WTC11 (cell line): ENCODE measurements around the gene OR51D1. TPM values are rescaled to one million over a fixed set of nuclear protein-coding genes. Genes with fewer than 3 reads are reported as not detected.

ENCODE experiments used
- ATAC-seq: fragments of 200-7000 bp; cut with Tn5 transposase; 2 replicates; pipeline ENCODE4 v1.10.0; 2021; ENCODE audit warnings: mild to moderate bottlenecking, moderate library complexity
- CTCF ChIA-PET: fragments of 300-600 bp; sonication (Branson Sonifier 250); formaldehyde crosslinking; loops from one replicate; lab custom pipeline; 2021; ENCODE audit warnings: antibody characterized with exemption; lab: Charles Lee
- POLR2A ChIA-PET: fragments of 350-600 bp; sonication (Branson Sonifier 250); formaldehyde crosslinking; loops from one replicate; lab custom pipeline; 2021; ENCODE audit warnings: antibody characterized with exemption; lab: Charles Lee
- DNase-seq: peaks from one replicate; pipeline ENCODE4 v3.0.0; 2021; ENCODE audit warnings: low spot score
- H3K27ac Mint-ChIP-seq: 2 replicates; pipeline ENCODE4 v1.8.0; 2021; ENCODE audit warnings: mixed read lengths
- H3K27me3 Mint-ChIP-seq: 2 replicates; pipeline ENCODE4 v1.8.0; 2021; ENCODE audit warnings: low read depth, mild to moderate bottlenecking, moderate library complexity, mixed read lengths
- H3K36me3 Mint-ChIP-seq: 2 replicates; pipeline ENCODE4 v1.8.0; 2021; ENCODE audit warnings: mixed read lengths
- H3K4me1 Mint-ChIP-seq: 2 replicates; pipeline ENCODE4 v1.8.0; 2022; ENCODE audit warnings: mixed read lengths
- H3K4me3 Mint-ChIP-seq: 2 replicates; pipeline ENCODE4 v1.8.0; 2021; ENCODE audit warnings: mild to moderate bottlenecking, moderate library complexity, mixed read lengths
- H3K9me3 Mint-ChIP-seq: 2 replicates; pipeline ENCODE4 v1.8.0; 2021; ENCODE audit warnings: mixed read lengths
- CBFB ChIP-seq: sonication (generic); formaldehyde crosslinking; IDR thresholded peaks from 2 replicates; pipeline ENCODE4 v1.8.1; 2022; ENCODE audit warnings: mild to moderate bottlenecking, low read depth, missing genetic modification reagents
- ETV6 ChIP-seq: sonication (generic); formaldehyde crosslinking; IDR thresholded peaks from 2 replicates; pipeline ENCODE4 v1.8.1; 2022; ENCODE audit warnings: mild to moderate bottlenecking, missing genetic modification reagents
- FOXK1 ChIP-seq: sonication (generic); formaldehyde crosslinking; IDR thresholded peaks from 2 replicates; pipeline ENCODE4 v1.8.0; 2022; ENCODE audit warnings: mild to moderate bottlenecking, moderate library complexity, missing genetic modification reagents
- IRF1 ChIP-seq: sonication (generic); formaldehyde crosslinking; IDR thresholded peaks from 2 replicates; pipeline ENCODE4 v1.8.0; 2023; ENCODE audit warnings: missing genetic modification reagents
- MXD4 ChIP-seq: fragments of 250-450 bp; sonication (Bioruptor Pico); IDR thresholded peaks from 2 replicates; pipeline ENCODE4 v1.8.0; 2021; ENCODE audit warnings: mild to moderate bottlenecking, moderate library complexity, borderline replicate concordance
- NFYB ChIP-seq: sonication (generic); formaldehyde crosslinking; conservative IDR thresholded peaks from 2 replicates; pipeline ENCODE4 v1.8.0; 2022; ENCODE audit warnings: low read depth, missing genetic modification reagents
- OVOL2 ChIP-seq: fragments of 250-450 bp; sonication (Bioruptor Pico); IDR thresholded peaks from 2 replicates; pipeline ENCODE4 v1.9.0; 2021; ENCODE audit warnings: mild to moderate bottlenecking, borderline replicate concordance
- RELA ChIP-seq: sonication (generic); formaldehyde crosslinking; IDR thresholded peaks from 2 replicates; pipeline ENCODE4 v1.8.1; 2022; ENCODE audit warnings: missing genetic modification reagents, mild to moderate bottlenecking, borderline replicate concordance
- SMAD3 ChIP-seq: sonication (generic); formaldehyde crosslinking; IDR thresholded peaks from 2 replicates; pipeline ENCODE4 v1.8.0; 2022; ENCODE audit warnings: missing genetic modification reagents, mild to moderate bottlenecking, borderline replicate concordance
- SMAD4 ChIP-seq: sonication (generic); formaldehyde crosslinking; IDR thresholded peaks from 2 replicates; pipeline ENCODE4 v1.8.0; 2022; ENCODE audit warnings: mild to moderate bottlenecking, missing genetic modification reagents
- TEAD1 ChIP-seq: sonication (generic); formaldehyde crosslinking; IDR thresholded peaks from 2 replicates; pipeline ENCODE4 v1.8.0; 2022; ENCODE audit warnings: mild to moderate bottlenecking, missing genetic modification reagents
- ZNF423 ChIP-seq: fragments of 250-450 bp; sonication (Bioruptor Pico); IDR thresholded peaks from 2 replicates; pipeline ENCODE4 v2.1.2; 2022; ENCODE audit warnings: mild to moderate bottlenecking, moderate library complexity
- ZNF512 ChIP-seq: sonication (generic); formaldehyde crosslinking; IDR thresholded peaks from 2 replicates; pipeline ENCODE4 v1.8.1; 2022; ENCODE audit warnings: missing genetic modification reagents, borderline replicate concordance
- ZNF532 ChIP-seq: fragments of 250-450 bp; sonication (Bioruptor Pico); IDR thresholded peaks from 2 replicates; pipeline ENCODE4 v1.9.0; 2021; ENCODE audit warnings: mild to moderate bottlenecking, borderline replicate concordance
- ZNF671 ChIP-seq: fragments of 250-450 bp; sonication (Bioruptor Pico); IDR thresholded peaks from 2 replicates; pipeline ENCODE4 v1.8.0; 2021; ENCODE audit warnings: mild to moderate bottlenecking
- ZSCAN18 ChIP-seq: fragments of 250-450 bp; sonication (Bioruptor Pico); IDR thresholded peaks from 2 replicates; pipeline ENCODE4 v2.1.2; 2022; ENCODE audit warnings: mild to moderate bottlenecking, moderate library complexity
- total RNA-seq: library from RNA; stranded (reverse); gene quantifications from 3 replicates; pipeline ENCODE4 v1.2.3, GENCODE V29; 2021
- TF ChIP-seq, protein P1 (sequence below): sonication (generic); formaldehyde crosslinking; conservative IDR thresholded peaks from 2 replicates; pipeline ENCODE4 v1.8.1; 2022; ENCODE audit warnings: mild to moderate bottlenecking, missing genetic modification reagents
- TF ChIP-seq, protein P2 (sequence below): sonication (generic); formaldehyde crosslinking; IDR thresholded peaks from 2 replicates; pipeline ENCODE4 v1.8.0; 2022; ENCODE audit warnings: mild to moderate bottlenecking, missing genetic modification reagents
- TF ChIP-seq, protein P3 (sequence below): sonication (generic); formaldehyde crosslinking; IDR thresholded peaks from 2 replicates; pipeline ENCODE4 v1.8.0; 2022; ENCODE audit warnings: mild to moderate bottlenecking, missing genetic modification reagents

OR51D1 gene
- total RNA-seq, 1 experiment from 2014 or later = not detected

DNA sequence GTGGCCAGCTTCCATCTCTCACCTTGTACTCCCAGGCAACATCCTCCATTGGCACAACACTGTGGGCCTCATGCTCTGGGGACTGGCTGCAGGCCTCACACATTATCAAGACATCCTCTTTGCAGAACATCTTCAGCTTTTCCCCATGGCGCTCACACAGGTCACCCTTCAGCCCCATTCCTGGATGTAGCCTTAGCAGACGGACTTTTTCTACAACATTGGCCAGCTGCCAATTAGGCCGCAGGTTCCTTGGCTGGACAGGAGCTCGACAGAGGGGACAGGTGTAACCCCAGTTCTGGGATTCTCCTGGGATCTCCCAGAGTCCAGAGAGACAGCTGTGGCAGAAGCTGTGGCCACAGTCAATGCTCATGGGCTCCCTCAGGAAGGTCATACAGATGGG, 32.2 kb upstream of the OR51D1 start:
- no peak for DNase-seq
- H3K4me3 Mint-ChIP-seq = no peak overlapping the region
- peaks cover 9% of the 10 kb centered on the region for H3K4me1 Mint-ChIP-seq
- ATAC-seq = no peak
- POLR2A ChIA-PET = no interaction called here
- H3K27me3 Mint-ChIP-seq = peaks cover 9% of the 10 kb centered on the region
- CTCF ChIA-PET = no interaction called here
- H3K27ac Mint-ChIP-seq = no peak overlapping the region
- H3K36me3 Mint-ChIP-seq = peaks cover 14% of the 10 kb centered on the region
- H3K9me3 Mint-ChIP-seq = peaks cover 6% of the 10 kb centered on the region; the same call in 1 of the 2 replicates
- no peak for TF ChIP-seq NFYB
- TF ChIP-seq ZNF423 (CRISPR knock-in tag) = no peak
- TF ChIP-seq, protein P1, sequence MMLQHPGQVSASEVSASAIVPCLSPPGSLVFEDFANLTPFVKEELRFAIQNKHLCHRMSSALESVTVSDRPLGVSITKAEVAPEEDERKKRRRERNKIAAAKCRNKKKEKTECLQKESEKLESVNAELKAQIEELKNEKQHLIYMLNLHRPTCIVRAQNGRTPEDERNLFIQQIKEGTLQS (CRISPR knock-in tag) = no peak
- TF ChIP-seq IRF1 = no peak
- TF ChIP-seq FOXK1 (CRISPR knock-in tag) = no peak
- TF ChIP-seq ETV6 = no peak
- no peak for TF ChIP-seq SMAD3
- TF ChIP-seq, protein P2, sequence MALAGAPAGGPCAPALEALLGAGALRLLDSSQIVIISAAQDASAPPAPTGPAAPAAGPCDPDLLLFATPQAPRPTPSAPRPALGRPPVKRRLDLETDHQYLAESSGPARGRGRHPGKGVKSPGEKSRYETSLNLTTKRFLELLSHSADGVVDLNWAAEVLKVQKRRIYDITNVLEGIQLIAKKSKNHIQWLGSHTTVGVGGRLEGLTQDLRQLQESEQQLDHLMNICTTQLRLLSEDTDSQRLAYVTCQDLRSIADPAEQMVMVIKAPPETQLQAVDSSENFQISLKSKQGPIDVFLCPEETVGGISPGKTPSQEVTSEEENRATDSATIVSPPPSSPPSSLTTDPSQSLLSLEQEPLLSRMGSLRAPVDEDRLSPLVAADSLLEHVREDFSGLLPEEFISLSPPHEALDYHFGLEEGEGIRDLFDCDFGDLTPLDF (CRISPR knock-in tag) = no peak
- no peak for TF ChIP-seq ZNF671 (CRISPR knock-in tag)
- TF ChIP-seq CBFB (CRISPR knock-in tag) = no peak
- TF ChIP-seq, protein P3, sequence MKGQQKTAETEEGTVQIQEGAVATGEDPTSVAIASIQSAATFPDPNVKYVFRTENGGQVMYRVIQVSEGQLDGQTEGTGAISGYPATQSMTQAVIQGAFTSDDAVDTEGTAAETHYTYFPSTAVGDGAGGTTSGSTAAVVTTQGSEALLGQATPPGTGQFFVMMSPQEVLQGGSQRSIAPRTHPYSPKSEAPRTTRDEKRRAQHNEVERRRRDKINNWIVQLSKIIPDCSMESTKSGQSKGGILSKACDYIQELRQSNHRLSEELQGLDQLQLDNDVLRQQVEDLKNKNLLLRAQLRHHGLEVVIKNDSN (CRISPR knock-in tag) = no peak
- TF ChIP-seq TEAD1 (CRISPR knock-in tag) = no peak
- no peak for TF ChIP-seq ZNF512 (CRISPR knock-in tag)
- no peak for TF ChIP-seq ZNF532
- no peak for TF ChIP-seq ZSCAN18
- no peak for TF ChIP-seq RELA (CRISPR knock-in tag)
- TF ChIP-seq OVOL2 (CRISPR knock-in tag) = no peak
- no peak for TF ChIP-seq SMAD4 (CRISPR knock-in tag)
- no peak for TF ChIP-seq MXD4 (CRISPR knock-in tag)
